OCI-LY1 (cell line): ENCODE results near the gene NFAT5.

Experiments used
- H2AFZ ChIP-seq: fragments of 200-600 bp; sonication (generic), shearing (Covaris generic); 2 replicates; pipeline ENCODE4 v1.6.0; 2014; ENCODE audit warnings: antibody characterized with exemption, mild to moderate bottlenecking, low read length
- H3F3A ChIP-seq: fragments of 200-600 bp; sonication (generic), shearing (Covaris generic); 2 replicates; pipeline ENCODE4 v1.6.0; 2014; ENCODE audit warnings: mild to moderate bottlenecking, antibody characterized with exemption, low read length, moderate library complexity; ENCODE audit not compliant: insufficient read depth
- H3K27ac ChIP-seq: fragments of 200-600 bp; sonication (generic); 2 replicates; pipeline ENCODE4 v1.5.1; 2014; ENCODE audit warnings: low read length, mixed run types, mild to moderate bottlenecking, low read depth; ENCODE audit not compliant: poor library complexity, severe bottlenecking
- H3K27me3 ChIP-seq: fragments of 200-600 bp; sonication (generic); 2 replicates; pipeline ENCODE4 v1.6.0; 2014; ENCODE audit warnings: antibody characterized with exemption, mild to moderate bottlenecking, low read length, moderate library complexity; ENCODE audit not compliant: insufficient read depth
- H3K36me3 ChIP-seq: fragments of 200-600 bp; sonication (generic); 2 replicates; pipeline ENCODE4 v1.6.1; 2014; ENCODE audit warnings: mild to moderate bottlenecking, antibody characterized with exemption, low read length, moderate library complexity, mixed read lengths; ENCODE audit not compliant: insufficient read depth
- H3K4me1 ChIP-seq: fragments of 200-600 bp; sonication (generic); 2 replicates; pipeline ENCODE4 v1.5.1; 2014; ENCODE audit warnings: mild to moderate bottlenecking, low read length, moderate library complexity; ENCODE audit not compliant: insufficient read depth, severe bottlenecking
- H3K4me2 ChIP-seq: fragments of 200-600 bp; sonication (generic), shearing (Covaris generic); 2 replicates; pipeline ENCODE4 v1.6.1; 2014; ENCODE audit warnings: low read length
- H3K4me3 ChIP-seq: fragments of 200-600 bp; sonication (generic); 2 replicates; pipeline ENCODE4 v1.5.1; 2014; ENCODE audit warnings: low read length, low read depth, mild to moderate bottlenecking, mixed read lengths; ENCODE audit not compliant: poor library complexity, severe bottlenecking
- H3K79me2 ChIP-seq: fragments of 200-600 bp; shearing (Covaris generic); 2 replicates; pipeline ENCODE4 v1.6.1; 2016; ENCODE audit warnings: mixed run types, low read length, mixed read lengths; ENCODE audit not compliant: insufficient read depth
- H3K9ac ChIP-seq: fragments of 200-600 bp; sonication (generic), shearing (Covaris generic); 2 replicates; pipeline ENCODE4 v1.6.1; 2014; ENCODE audit warnings: mild to moderate bottlenecking, low read length, mixed read lengths
- H3K9me2 ChIP-seq: fragments of 200-600 bp; sonication (generic), shearing (Covaris generic); 2 replicates; pipeline ENCODE4 v1.6.1; 2014; ENCODE audit warnings: low read depth, mild to moderate bottlenecking, low read length, mixed read lengths
- H3K9me3 ChIP-seq: fragments of 200-600 bp; shearing (Covaris generic); 2 replicates; pipeline ENCODE4 v1.6.1; 2014; ENCODE audit warnings: low read length, mixed read lengths
- H4K20me1 ChIP-seq: fragments of 200-600 bp; sonication (generic), shearing (Covaris generic); 2 replicates; pipeline ENCODE4 v1.6.0; 2016; ENCODE audit warnings: mild to moderate bottlenecking, low read length; ENCODE audit not compliant: insufficient read depth
- EZH2 ChIP-seq: fragments of 200-600 bp; sonication (generic), shearing (Covaris generic); IDR thresholded peaks from 2 replicates; pipeline ENCODE4 v1.8.0; 2017; ENCODE audit warnings: borderline replicate concordance, mixed run types, mild to moderate bottlenecking, antibody characterized with exemption, low read length, moderate library complexity, mixed read lengths
- TF ChIP-seq, protein P1 (sequence below): fragments of 200-600 bp; sonication (generic), shearing (Covaris generic); IDR thresholded peaks from 2 replicates; pipeline ENCODE4 v1.5.1; 2017; ENCODE audit warnings: mild to moderate bottlenecking, antibody characterized with exemption, low read length, moderate library complexity, mixed read lengths

The NFAT5 gene

GRCh38 chr16:69703638-69704037 is 137.9 kb downstream of the NFAT5 start:
- H3K4me3 ChIP-seq = no peak overlapping the region
- TF ChIP-seq EZH2 = no peak
- TF ChIP-seq, protein P1, sequence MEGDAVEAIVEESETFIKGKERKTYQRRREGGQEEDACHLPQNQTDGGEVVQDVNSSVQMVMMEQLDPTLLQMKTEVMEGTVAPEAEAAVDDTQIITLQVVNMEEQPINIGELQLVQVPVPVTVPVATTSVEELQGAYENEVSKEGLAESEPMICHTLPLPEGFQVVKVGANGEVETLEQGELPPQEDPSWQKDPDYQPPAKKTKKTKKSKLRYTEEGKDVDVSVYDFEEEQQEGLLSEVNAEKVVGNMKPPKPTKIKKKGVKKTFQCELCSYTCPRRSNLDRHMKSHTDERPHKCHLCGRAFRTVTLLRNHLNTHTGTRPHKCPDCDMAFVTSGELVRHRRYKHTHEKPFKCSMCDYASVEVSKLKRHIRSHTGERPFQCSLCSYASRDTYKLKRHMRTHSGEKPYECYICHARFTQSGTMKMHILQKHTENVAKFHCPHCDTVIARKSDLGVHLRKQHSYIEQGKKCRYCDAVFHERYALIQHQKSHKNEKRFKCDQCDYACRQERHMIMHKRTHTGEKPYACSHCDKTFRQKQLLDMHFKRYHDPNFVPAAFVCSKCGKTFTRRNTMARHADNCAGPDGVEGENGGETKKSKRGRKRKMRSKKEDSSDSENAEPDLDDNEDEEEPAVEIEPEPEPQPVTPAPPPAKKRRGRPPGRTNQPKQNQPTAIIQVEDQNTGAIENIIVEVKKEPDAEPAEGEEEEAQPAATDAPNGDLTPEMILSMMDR = no peak
- no peak overlapping the region for H3K9ac ChIP-seq
- no peaks in the 10 kb centered on the region; the same call in 1 of the 2 replicates for H3F3A ChIP-seq
- H3K79me2 ChIP-seq = no peaks in the 10 kb centered on the region
- no peaks in the 10 kb centered on the region for H3K27me3 ChIP-seq
- no peak overlapping the region for H2AFZ ChIP-seq
- no peak overlapping the region for H3K27ac ChIP-seq
- no peaks in the 10 kb centered on the region for H3K4me1 ChIP-seq
- H3K9me2 ChIP-seq = no peaks in the 10 kb centered on the region
- H3K9me3 ChIP-seq = no peaks in the 10 kb centered on the region
- H3K4me2 ChIP-seq = no peak overlapping the region
- no peaks in the 10 kb centered on the region; the same call in 1 of the 2 replicates for H3K36me3 ChIP-seq
- H4K20me1 ChIP-seq = no peaks in the 10 kb centered on the region

DNA sequence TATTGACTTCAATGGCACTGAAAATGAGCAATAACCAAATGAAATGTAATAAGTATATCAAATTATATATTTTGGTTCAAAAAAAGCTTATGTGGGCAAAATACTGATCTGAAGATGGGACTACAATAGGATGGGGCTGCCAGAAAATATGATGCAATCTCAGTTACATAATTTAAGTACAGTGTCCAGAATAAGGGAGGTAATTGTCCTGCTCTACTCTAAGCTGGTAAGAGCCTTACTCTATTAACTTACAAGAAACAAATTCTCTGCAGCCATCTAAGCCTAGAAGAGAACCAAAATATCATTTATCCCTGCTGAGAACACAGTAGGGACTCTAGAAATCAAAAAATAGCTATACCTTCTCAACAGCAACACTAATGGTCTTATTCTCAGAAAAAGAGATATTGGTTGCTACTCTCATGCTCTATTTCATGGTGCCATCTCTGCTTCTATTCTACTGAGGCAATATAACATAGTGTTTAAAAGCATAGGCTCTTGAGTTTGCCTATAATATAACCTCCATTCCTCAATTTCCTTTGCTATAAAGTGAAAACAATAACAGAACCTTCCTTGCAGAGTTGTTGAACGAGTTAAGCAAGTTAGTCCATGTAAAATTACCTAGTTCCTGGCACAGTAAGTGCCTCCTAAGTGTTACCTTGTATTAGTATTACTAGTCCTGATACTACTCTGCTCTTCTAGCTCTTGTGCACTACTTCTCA is 140.6 kb downstream of the NFAT5 start:
- H3K9me2 ChIP-seq = no peaks in the 10 kb centered on the region
- no peak overlapping the region for H2AFZ ChIP-seq
- no peak overlapping the region for H3K27ac ChIP-seq
- no peak overlapping the region for H3K9ac ChIP-seq
- no peaks in the 10 kb centered on the region; the same call in 1 of the 2 replicates for H3F3A ChIP-seq
- H3K79me2 ChIP-seq = no peaks in the 10 kb centered on the region
- no peaks in the 10 kb centered on the region for H4K20me1 ChIP-seq
- H3K27me3 ChIP-seq = no peaks in the 10 kb centered on the region
- no peak overlapping the region for H3K4me3 ChIP-seq
- no peaks in the 10 kb centered on the region for H3K4me1 ChIP-seq
- no peak overlapping the region for H3K4me2 ChIP-seq
- no peaks in the 10 kb centered on the region for H3K36me3 ChIP-seq
- TF ChIP-seq, protein P1 = no peak
- no peak for TF ChIP-seq EZH2
- H3K9me3 ChIP-seq = no peaks in the 10 kb centered on the region

GRCh38 chr16:69706975-69707340 is 141.2 kb downstream of the NFAT5 start:
- no peak overlapping the region for H3K9ac ChIP-seq
- no peaks in the 10 kb centered on the region for H3K79me2 ChIP-seq
- no peaks in the 10 kb centered on the region for H3K27me3 ChIP-seq
- no peaks in the 10 kb centered on the region for H3K9me2 ChIP-seq
- H4K20me1 ChIP-seq = no peaks in the 10 kb centered on the region
- no peaks in the 10 kb centered on the region for H3K9me3 ChIP-seq
- no peak overlapping the region for H3K27ac ChIP-seq
- no peaks in the 10 kb centered on the region for H3K4me1 ChIP-seq
- no peak overlapping the region for H3K4me3 ChIP-seq
- H3K4me2 ChIP-seq = no peak overlapping the region
- TF ChIP-seq, protein P1 = no peak
- TF ChIP-seq EZH2 = no peak
- no peaks in the 10 kb centered on the region for H3K36me3 ChIP-seq
- H2AFZ ChIP-seq = no peak overlapping the region
- H3F3A ChIP-seq = no peaks in the 10 kb centered on the region; the same call in 1 of the 2 replicates
